Adrenal gland (tissue), 12 donors: ENCODE results near the gene TPBGL. TPM values are rescaled to one million over a fixed set of nuclear protein-coding genes. Genes with fewer than 3 reads are reported as not detected.
A peak's percentile ranks its signal among the peaks of the same experiment; 100 is the strongest.

Source experiments
- DNase-seq, 7 donors: peaks; one replicate each; pipeline ENCODE4 v3.0.0-alpha.2; 2019 to 2020
- H3K27ac ChIP-seq, 5 donors: fragments of 200-600 bp; sonication (generic) in 4 of 5; 1 replicate in 3 of 5; 2 replicates in 2 of 5; pipeline versions ENCODE4 v1.5.1 to v1.8.0; 2016 to 2020; ENCODE audit warnings: mild to moderate bottlenecking in 1 of 5
- H3K27me3 ChIP-seq: fragments of 200-600 bp; 2 replicates; pipeline ENCODE4 v1.8.0; 2021
- H3K36me3 ChIP-seq, 2 donors: fragments of 200-600 bp; replicated peaks in 1 of 2; 1 replicate in 1 of 2; 2 replicates in 1 of 2; pipeline versions ENCODE4 v1.5.1 to v1.8.0; 2018 to 2022
- H3K4me1 ChIP-seq, 2 donors: fragments of 200-600 bp; replicated peaks in 1 of 2; 1 replicate in 1 of 2; 2 replicates in 1 of 2; pipeline versions ENCODE4 v1.5.1 to v1.8.0; 2018 to 2021
- H3K4me3 ChIP-seq, 4 donors: fragments of 200-600 bp; sonication (generic) in 3 of 4; one replicate each; pipeline ENCODE4 v1.5.1; 2016 to 2018
- H3K9me3 ChIP-seq, 3 donors: fragments of 200-600 bp; sonication (generic) in 1 of 3; replicated peaks in 1 of 3; 1 replicate in 2 of 3; 2 replicates in 1 of 3; pipeline versions ENCODE4 v1.5.1 to v1.8.0; 2016 to 2021
- CTCF ChIP-seq, 6 experiments: fragments of 450-650 bp in 4 of 6; fragments of 200-600 bp in 2 of 6; sonication (generic) in 1 of 6; IDR thresholded peaks; 1 replicate in 5 of 6; 2 replicates in 1 of 6; pipeline versions ENCODE4 v1.5.1 to v1.8.0; 2016 to 2021; ENCODE audit warnings: antibody characterized with exemption in 6 of 6, mild to moderate bottlenecking in 2 of 6, moderate library complexity in 1 of 6
- POLR2A ChIP-seq, 2 donors: fragments of 450-650 bp; IDR thresholded peaks; one replicate each; pipeline ENCODE4 v1.6.1; 2017; ENCODE audit warnings: antibody characterized with exemption in 2 of 2, mild to moderate bottlenecking in 2 of 2, moderate library complexity in 1 of 2
- WGBS, 4 donors: extraction: QIAGEN DNeasy Blood & Tissue Kit in 2 of 4; methylation state at CpG; one replicate each; pipeline versions ENCODE4 v1.1.5 to v1.1.7; 2013 to 2017; 5-methylcytosine and 5-hydroxymethylcytosine counted together
- intact Hi-C, 2 donors: fragments of 100-400 bp; cut with DNase I; formaldehyde crosslinking; loops; one replicate each; pipeline versions ENCODE4 v1.14.1 to v1.15.0; 2022 to 2023
- polyA plus RNA-seq, 3 donors: library from polyadenylated mRNA; stranded (reverse); fragments of 200-250 nt in 2 of 3; fragments of 350-450 nt in 1 of 3; fragmentation: Illumina TruSeq in 1 of 3; extraction: RNeasy Lipid Tissue Mini Kit (QIAGEN cat#74804) in 1 of 3; gene quantifications; one replicate each; pipeline ENCODE4 v1.2.3, GENCODE V29; 2013 to 2014
- total RNA-seq, 9 donors: library from RNA; depleted of rRNA in 4 of 9; stranded (reverse); fragments of >200 nt in 4 of 9; fragments of 120-200 nt in 1 of 9; fragmentation: NEBNext Ultra II Directional in 1 of 9; extraction: Animal tissue kit (Norgen Biotek cat#: 25700) in 1 of 9; gene quantifications; one replicate each; pipeline versions ENCODE4 v1.1.0 to v1.2.4, GENCODE V29; 2013 to 2023
- donor health status: healthy with polysubstance abuse.
- donor health status: Bipolar disorder and iron deficiency.
- donor health status: DM: yes; HTN: yes; CAD: no.
- donor health status: DM: no; HTN: no; CAD: no.
- donor health status: DM: no; HTN: no; CAD: no.
- donor health status: DM: yes; HTN: yes; CAD: no.

TPBGL gene
- total and polyA plus RNA-seq, 12 donors: 0.11 to 4.3 (median 1.4) TPM

DNA sequence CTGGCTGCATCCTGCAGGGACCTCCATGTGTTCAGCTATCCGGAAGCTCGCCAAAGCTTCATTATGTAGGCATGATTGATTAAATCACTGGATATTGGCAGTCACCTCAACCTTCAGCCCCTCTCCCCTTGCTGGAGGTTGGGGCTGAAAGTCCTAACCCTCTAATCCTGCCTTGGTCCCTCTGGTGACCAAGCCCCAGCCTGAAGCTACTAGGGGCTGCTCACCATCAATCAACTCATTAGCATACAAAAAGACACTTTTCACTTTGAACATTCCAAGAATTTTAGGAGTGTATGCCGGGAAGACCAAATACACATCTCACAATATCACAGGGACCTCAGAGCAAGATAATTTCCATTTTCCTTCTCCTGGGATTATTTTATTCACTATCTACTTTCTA is 38.8 kb upstream of the TPBGL start:
- intact Hi-C loops: loop anchor here in 1 of 2 donors (5.0 to 10.0 kb wide), 2 partner anchors 54 to 177 kb away; no protein-coding TSS in a partner anchor
- Histone ChIP-seq H3K9me3 (no peaks in the 10 kb centered on the region), H3K27me3 (no peaks in the 10 kb centered on the region), H3K4me1 (peaks cover 0 to 15% of the 10 kb centered on the region in 2 donors), H3K27ac (no peak overlapping the region), H3K4me3 (no peak overlapping the region), H3K36me3 (peaks cover 0 to 15% of the 10 kb centered on the region in 2 donors)
- DNase-seq: no peak
- WGBS, 4 donors: 67 to 83% (median 77%) methylated on average over 3 of the region's 3 CpGs
- TF ChIP-seq POLR2A (IDR thresholded peaks at IDR 0.05) (no peak), CTCF (IDR thresholded peaks at IDR 0.05) (no peak)

DNA sequence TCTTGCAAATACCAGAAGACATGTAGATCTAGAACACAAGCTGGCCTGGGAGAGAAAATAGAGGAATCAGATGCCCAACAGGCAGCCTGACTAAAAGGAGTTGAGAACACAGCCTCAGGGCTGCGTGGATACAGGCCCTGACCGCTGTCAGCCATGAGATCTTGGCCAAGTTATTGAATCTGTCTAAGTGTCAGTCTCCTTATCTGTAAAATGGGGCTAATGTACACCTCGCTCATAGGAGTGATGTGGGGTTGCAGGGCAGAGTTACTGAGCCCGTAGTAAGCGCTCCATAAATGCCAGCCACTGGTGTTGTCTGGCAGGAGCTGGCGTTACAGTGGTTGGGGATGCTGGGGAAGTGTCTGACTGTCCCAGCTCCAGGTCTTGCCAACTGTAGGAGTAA is 38.4 kb upstream of the TPBGL start:
- Histone ChIP-seq H3K27me3 (no peaks in the 10 kb centered on the region), H3K4me3 (no peak overlapping the region)

DNA sequence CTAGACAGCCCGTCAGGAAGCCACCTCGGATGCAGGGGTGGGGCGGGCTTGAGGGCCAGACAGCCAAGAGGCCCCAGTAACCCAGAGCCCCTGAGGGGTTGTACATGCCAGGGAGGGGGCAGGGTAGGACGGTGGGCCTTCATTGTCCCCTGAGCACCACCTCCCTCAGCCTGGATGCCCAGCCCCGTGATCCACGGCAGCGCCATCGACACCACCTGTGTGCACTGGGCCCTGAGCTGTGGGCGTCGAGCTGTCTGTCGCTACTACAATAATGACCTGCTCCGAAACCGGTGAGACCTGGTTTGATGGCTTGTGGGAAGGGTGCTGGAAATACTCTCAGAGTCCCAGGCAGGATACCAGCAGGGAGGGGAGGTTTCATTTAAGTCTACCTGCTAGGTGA is 37.4 kb upstream of the TPBGL start:
- no peak for TF ChIP-seq CTCF (IDR thresholded peaks at IDR 0.05)
- TF ChIP-seq POLR2A (IDR thresholded peaks at IDR 0.05): no peak
- DNase-seq: peak in 1 of 7 donors; percentile 47
- H3K27me3 ChIP-seq: no peaks in the 10 kb centered on the region
- no peak overlapping the region for H3K4me3 ChIP-seq
- H3K9me3 ChIP-seq: no peaks in the 10 kb centered on the region
- 88 to 92% (median 89%) methylated on average over 9 to 13 of the region's 13 CpGs; no CpG with 5 or more reads in 1 of the 4 donors for WGBS, 4 donors
- peaks cover 0 to 4% of the 10 kb centered on the region in 2 donors for H3K36me3 ChIP-seq
- intact Hi-C loops: loop anchor here in 1 of 2 donors (5.0 to 10.0 kb wide), 2 partner anchors 56 to 178 kb away; no protein-coding TSS in a partner anchor
- peak overlapping the region in 1 of 5 donors; percentile 82 for H3K27ac ChIP-seq
- H3K4me1 ChIP-seq: peaks cover 0 to 15% of the 10 kb centered on the region in 2 donors

More for the DNA sequence above, 38.4 kb upstream of the TPBGL start:
- no peak overlapping the region for H3K27ac ChIP-seq
- DNase-seq: no peak
- WGBS, 4 donors: 85 to 88% (median 87%) methylated on average over 6 of the region's 6 CpGs
- peaks cover 0 to 15% of the 10 kb centered on the region in 2 donors for H3K4me1 ChIP-seq
- intact Hi-C loops: loop anchor here in 1 of 2 donors (5.0 to 10.0 kb wide), 2 partner anchors 55 to 177 kb away; no protein-coding TSS in a partner anchor
- H3K9me3 ChIP-seq: no peaks in the 10 kb centered on the region
- TF ChIP-seq POLR2A (IDR thresholded peaks at IDR 0.05) (no peak), CTCF (IDR thresholded peaks at IDR 0.05) (no peak)
- H3K36me3 ChIP-seq: peaks cover 0 to 11% of the 10 kb centered on the region in 2 donors

DNA sequence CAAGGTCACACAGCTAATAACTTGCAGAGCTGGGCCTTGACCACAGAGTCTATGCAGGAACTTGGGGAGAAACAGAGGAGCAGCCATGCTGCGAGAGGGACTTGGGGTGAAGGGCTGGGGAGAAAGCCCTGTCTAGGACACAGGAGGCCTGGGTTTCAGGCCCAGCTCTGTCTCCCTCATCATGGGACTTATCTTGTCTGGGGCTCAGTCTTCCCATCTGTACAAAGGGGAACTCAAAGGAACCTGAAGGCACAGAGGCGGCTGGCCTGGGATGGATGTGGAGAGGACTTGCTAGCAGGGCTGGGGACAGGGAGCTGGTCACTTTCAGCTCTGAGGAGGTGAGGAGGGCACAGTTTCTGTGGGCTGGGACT is 36.9 kb upstream of the TPBGL start:
- intact Hi-C loops: loop anchor here (2.0 to 10.0 kb wide), 3 partner anchors 56 to 179 kb away; no protein-coding TSS in a partner anchor
- no peak for DNase-seq
- H3K4me1 ChIP-seq: peaks cover 0 to 15% of the 10 kb centered on the region in 2 donors
- peaks cover 0 to 4% of the 10 kb centered on the region in 2 donors for H3K36me3 ChIP-seq
- no peak overlapping the region for H3K4me3 ChIP-seq
- H3K9me3 ChIP-seq: no peaks in the 10 kb centered on the region
- WGBS, 4 donors: 89 to 95% (median 92%) methylated on average over 1 to 2 of the region's 2 CpGs
- H3K27ac ChIP-seq: peak overlapping the region in 1 of 5 donors; percentile 82
- no peak for TF ChIP-seq POLR2A (IDR thresholded peaks at IDR 0.05)
- no peak for TF ChIP-seq CTCF (IDR thresholded peaks at IDR 0.05)
- H3K27me3 ChIP-seq: no peaks in the 10 kb centered on the region
